ENCODE measurements around the gene IFITM5. TPM values are rescaled to one million over a fixed set of nuclear protein-coding genes. Genes with fewer than 3 reads are reported as not detected.

Gene IFITM5
- total and polyA plus RNA-seq, 2 of the 8 experiments (the other 6 are each of a cell fraction or from before 2014, with no cell fraction given): not detected

DNA sequence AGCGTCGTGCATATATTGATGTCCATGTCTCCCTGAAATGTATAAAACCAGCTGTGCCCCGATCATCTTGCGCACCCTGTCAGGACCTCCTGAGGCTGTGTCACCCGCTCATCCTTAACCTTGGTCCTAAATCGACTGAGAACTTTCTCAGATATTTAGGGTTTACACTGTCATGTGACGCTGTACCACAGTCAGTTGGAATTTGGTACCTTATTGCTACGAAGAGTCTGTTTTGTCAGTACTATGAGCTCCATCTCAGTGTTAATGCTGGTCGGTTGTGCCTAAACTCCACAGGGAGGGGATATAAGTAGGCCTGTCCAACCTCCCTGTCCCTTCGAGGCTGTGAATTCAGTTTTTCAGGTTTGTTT, 6.5 kb upstream of the IFITM5 start:
- peak overlapping the region; percentile 100 for H2BK20ac ChIP-seq (ENCODE audit: low read length)
- H3K9ac ChIP-seq (replicated peaks in 1 of 4; ENCODE audit: extremely low read depth in 1 of 4, low read depth in 3 of 4, low read length in 3 of 4): peak overlapping the region in 2 of 4 experiments; percentile 9 to 42; a peak in 3 of 7 replicates
- peak overlapping the region; percentile 82; the same call in 1 of the 2 replicates for H2BK5ac ChIP-seq (ENCODE audit: low read depth, low read length)
- H4K8ac ChIP-seq (ENCODE audit: extremely low read depth, insufficient read depth, low read length): no peak overlapping the region
- POLR2A ChIA-PET (ENCODE audit: partially characterized antibody): interaction anchor here (0.6 to 5.2 kb wide), 14 partner anchors 11 to 80 kb away, joined by 3 to 33 read pairs (median 4); no protein-coding TSS in a partner anchor
- H3K56ac ChIP-seq (replicated peaks; ENCODE audit: insufficient read length, low read depth, low read length): no peak overlapping the region
- no peaks in the 10 kb centered on the region; a peak in 1 of 7 replicates for H3K27me3 ChIP-seq (replicated peaks in 1 of 4; ENCODE audit: control insufficient read depth in 3 of 4, extremely low read depth in 1 of 4, insufficient read depth in 3 of 4, low read length in 3 of 4)
- H3K23me2 ChIP-seq (ENCODE audit: low read depth, low read length): peaks cover 5% of the 10 kb centered on the region; the same call in 1 of the 2 replicates
- H2AFZ ChIP-seq (ENCODE audit: low read length): no peak overlapping the region
- H2BK15ac ChIP-seq (ENCODE audit: low read length): peak overlapping the region; percentile 1; the same call in 1 of the 2 replicates
- peak overlapping the region; percentile 4 for H4K5ac ChIP-seq (ENCODE audit: insufficient read length, low read depth, low read length)
- H3K36me3 ChIP-seq (ENCODE audit: control insufficient read depth in 2 of 4, insufficient read depth in 4 of 4, low read length in 3 of 4): no peaks in the 10 kb centered on the region
- H2BK120ac ChIP-seq (replicated peaks; ENCODE audit: low read depth, low read length): peak overlapping the region; percentile 97
- H3K79me2 ChIP-seq (ENCODE audit: control insufficient read depth in 1 of 2, insufficient read depth in 2 of 2, low read length in 2 of 2): peaks cover 0 to 3% of the 10 kb centered on the region in 2 experiments; a peak in 1 of 4 replicates
- CTCF ChIA-PET (ENCODE audit: partially characterized antibody): interaction anchor here (0.8 to 6.1 kb wide), 23 partner anchors 10 to 212 kb away, joined by 3 to 52 read pairs (median 5); no protein-coding TSS in a partner anchor
- peak overlapping the region; percentile 71 for H4K91ac ChIP-seq (replicated peaks; ENCODE audit: insufficient read length, low read length)
- peak overlapping the region; percentile 48 for H3K4ac ChIP-seq (replicated peaks; ENCODE audit: insufficient read length, low read depth, low read length)
- H3K23ac ChIP-seq (ENCODE audit: insufficient read length): no peak overlapping the region
- H2AK5ac ChIP-seq (ENCODE audit: low read depth, low read length): peak overlapping the region; percentile 86
- H2BK12ac ChIP-seq (ENCODE audit: low read depth, low read length): peak overlapping the region; percentile 99
- H3K9me3 ChIP-seq (ENCODE audit: insufficient read depth in 2 of 2, low read depth in 1 of 2, low read length in 1 of 2): no peaks in the 10 kb centered on the region
- DNase-seq (ENCODE audit: low read depth in 1 of 2, low spot score in 2 of 2) (no peak), FAIRE-seq (no peak)
- H3K14ac ChIP-seq (ENCODE audit: insufficient read length): no peak overlapping the region
- H4K20me1 ChIP-seq (replicated peaks in 1 of 2; ENCODE audit: control insufficient read depth in 1 of 2, insufficient read depth in 2 of 2, low read length in 2 of 2): no peaks in the 10 kb centered on the region
- H3K4me3 ChIP-seq (ENCODE audit: extremely low read depth in 1 of 4, insufficient read depth in 2 of 4, low read depth in 3 of 4, low read length in 4 of 4): peak overlapping the region in 2 of 4 experiments; percentile 3 to 42; a peak in 1 of 8 replicates
- TF ChIP-seq CTBP2 (IDR thresholded peaks at IDR 0.05; ENCODE audit: borderline replicate concordance, insufficient read depth, insufficient read length, low read length) (no peak), SIX5 (IDR thresholded peaks at IDR 0.05; ENCODE audit: low read depth, low read length) (no peak), EGR1 (IDR thresholded peaks at IDR 0.05; ENCODE audit: borderline replicate concordance, low read depth, low read length) (no peak), HDAC6 (IDR thresholded peaks at IDR 0.05; ENCODE audit: low read depth, low read length) (no peak), TCF12 (IDR thresholded peaks at IDR 0.05; ENCODE audit: low read depth, low read length) (no peak)
- peak overlapping the region; percentile 44 to 54 for H3K4me2 ChIP-seq (ENCODE audit: insufficient read depth in 1 of 2, low read depth in 2 of 2, low read length in 2 of 2)
- H3K18ac ChIP-seq (ENCODE audit: extremely low read depth, low read length): peak overlapping the region; percentile 72
- peak overlapping the region; percentile 31; the same call in 1 of the 2 replicates for H3K27ac ChIP-seq (ENCODE audit: low read depth, low read length)
- H3K79me1 ChIP-seq (ENCODE audit: low read depth, low read length): no peaks in the 10 kb centered on the region
- 57% methylated on average over 10 of the region's 10 CpGs; no CpG with 5 or more reads in 1 of the 2 experiments for WGBS, 2 experiments (ENCODE audit: extremely low coverage in 1 of 2, insufficient coverage in 1 of 2, insufficient read length in 1 of 2, insufficient replicate concordance in 2 of 2, low coverage in 1 of 2, low lambda C conversion rate in 2 of 2, missing lambda C conversion rate in 1 of 2)
- peaks cover 12 to 40% (median 27%) of the 10 kb centered on the region in 4 experiments for H3K4me1 ChIP-seq (replicated peaks in 1 of 4; ENCODE audit: control insufficient read depth in 3 of 4, insufficient read depth in 4 of 4, low read length in 3 of 4)
